ENCODE results near the gene KCTD13.

The KCTD13 gene

DNA sequence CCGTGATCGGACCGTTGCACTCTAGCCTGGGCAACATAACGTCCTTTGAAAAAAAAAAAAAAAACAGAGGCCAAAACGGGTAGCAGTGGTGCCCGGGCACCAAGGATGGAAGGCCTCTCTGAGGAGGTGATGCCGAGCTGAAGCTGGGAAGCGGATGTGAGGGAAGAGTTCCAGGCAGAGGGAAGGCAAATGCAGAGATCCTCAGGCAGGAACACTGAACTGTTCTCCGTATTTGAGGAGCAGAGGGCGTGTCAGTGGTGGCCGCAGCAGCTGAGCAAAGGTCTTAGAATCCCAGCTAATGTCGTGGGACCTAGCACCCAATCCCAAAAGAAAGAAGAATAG lies 656 bp upstream of the KCTD13 start:
- Histone ChIP-seq H2AK5ac (ENCODE audit: low read length, severe bottlenecking) (no peak overlapping the region), H3K18ac (ENCODE audit: low read depth in 1 of 2, low read length in 2 of 2) (peak overlapping the region; percentile 55 to 62), H3K27ac (ENCODE audit: low read length, poor library complexity, severe bottlenecking) (peak overlapping the region; percentile 21), H3K4me1 (ENCODE audit: control insufficient read depth, insufficient read depth, low read depth, low read length) (peaks cover 16% of the 10 kb centered on the region), H3K27me3 (ENCODE audit: control insufficient read depth in 1 of 2, insufficient read depth in 1 of 2, low read length in 2 of 2) (no peaks in the 10 kb centered on the region), H2BK15ac (ENCODE audit: low read depth, poor library complexity, severe bottlenecking) (no peak overlapping the region), H2AFZ (ENCODE audit: low read depth, low read length) (no peak overlapping the region), H3K9ac (ENCODE audit: low read length) (peak overlapping the region; percentile 93), H3K79me1 (replicated peaks; ENCODE audit: low read length, poor library complexity, severe bottlenecking) (peaks cover 16% of the 10 kb centered on the region), H2BK12ac (ENCODE audit: low read length in 2 of 2) (no peak overlapping the region), H3K4me3 (ENCODE audit: insufficient read depth in 1 of 2, low read depth in 1 of 2, low read length in 2 of 2) (peak overlapping the region; percentile 55 to 82), H3K23ac (ENCODE audit: low read length in 2 of 2) (no peak overlapping the region), H4K8ac (ENCODE audit: low read length) (peak overlapping the region; percentile 92), H3K4me2 (ENCODE audit: low read length, poor library complexity, severe bottlenecking) (peak overlapping the region; percentile 70), H2BK120ac (ENCODE audit: low read depth, low read length) (no peak overlapping the region), H4K91ac (ENCODE audit: low read length) (peak overlapping the region; percentile 53), H3K4ac (ENCODE audit: low read depth in 1 of 2, low read length in 2 of 2) (peak overlapping the region in 1 of 2 experiments; percentile 33), H3K9me3 (ENCODE audit: control insufficient read depth, low read length) (no peaks in the 10 kb centered on the region), H3K14ac (ENCODE audit: low read length in 2 of 2) (peak overlapping the region in 1 of 2 experiments; percentile 57), H3K36me3 (ENCODE audit: control insufficient read depth in 1 of 2, insufficient read depth in 2 of 2, low read depth in 1 of 2, low read length in 2 of 2) (peaks cover 7 to 15% of the 10 kb centered on the region in 2 experiments), H2BK5ac (ENCODE audit: low read depth, low read length, poor library complexity, severe bottlenecking) (no peak overlapping the region)
- DNase-seq: no peak
- WGBS: 22% methylated on average over 12 of the region's 12 CpGs

DNA sequence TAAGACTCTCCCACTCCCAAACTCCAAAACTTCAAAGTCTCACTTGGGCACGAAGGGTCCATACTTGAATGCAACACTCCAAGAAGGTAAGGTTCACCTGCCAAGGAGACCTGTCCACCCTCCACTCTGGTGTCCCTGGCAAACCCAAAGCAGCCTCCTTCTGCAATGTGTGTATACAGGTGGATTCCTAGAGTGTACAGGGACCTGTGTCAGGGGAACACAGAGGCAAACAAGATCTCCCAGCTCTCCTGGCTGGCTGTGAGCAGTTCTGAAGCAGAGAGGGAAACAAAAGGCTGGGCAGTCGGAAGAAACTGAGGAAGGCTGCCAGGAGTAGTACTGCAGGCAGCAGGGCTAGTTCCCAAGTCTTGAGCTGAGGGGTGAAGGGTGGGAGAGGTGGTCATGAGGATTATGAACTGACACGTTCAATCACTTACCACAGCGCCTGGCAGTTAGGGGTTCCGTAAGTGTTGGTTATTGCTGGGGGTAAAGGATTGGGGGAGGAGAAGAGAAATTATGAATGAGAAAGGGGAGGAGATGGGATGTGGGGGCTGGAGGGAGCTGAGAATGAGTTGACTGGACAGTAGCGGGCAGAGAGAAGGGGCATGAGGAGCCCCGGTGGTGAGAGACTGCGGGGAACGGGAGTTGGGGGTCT lies 795 bp downstream of the KCTD13 start:
- WGBS: 10% methylated on average over 9 of the region's 9 CpGs
- H2AK5ac ChIP-seq (ENCODE audit: low read length, severe bottlenecking): no peak overlapping the region

DNA sequence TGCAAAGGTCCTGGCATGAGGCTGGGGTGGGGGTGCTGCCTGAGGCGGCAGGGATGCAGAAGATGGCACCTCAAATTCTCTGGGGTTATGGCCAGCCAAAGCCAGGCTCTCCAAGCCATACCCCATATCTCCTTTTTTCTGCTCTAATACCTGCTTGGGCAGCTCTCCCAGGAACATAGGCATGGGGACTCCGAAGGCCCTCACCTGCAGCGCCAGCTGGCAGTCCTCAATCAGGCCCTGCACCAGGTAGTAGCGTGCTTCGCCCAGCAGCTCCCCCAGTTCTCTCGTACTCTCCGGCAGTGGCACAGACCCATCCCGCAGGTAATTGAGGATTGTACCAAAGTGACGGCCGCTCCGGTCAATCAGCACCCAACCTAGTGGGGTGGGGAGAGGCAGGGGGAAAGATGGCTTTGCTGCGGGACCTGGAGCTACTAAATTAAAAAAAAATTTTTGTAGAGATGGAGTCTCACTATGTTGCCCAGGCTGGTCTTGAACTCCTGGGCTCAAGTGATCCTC lies 3.0 kb downstream of the KCTD13 start:
- WGBS: 97% methylated on average over 12 of the region's 12 CpGs
- no peak overlapping the region for H3K4ac ChIP-seq (ENCODE audit: low read depth in 1 of 2, low read length in 2 of 2)

More for the DNA sequence above, 795 bp downstream of the KCTD13 start:
- H3K79me1 ChIP-seq (replicated peaks; ENCODE audit: low read length, poor library complexity, severe bottlenecking): peaks cover 18% of the 10 kb centered on the region
- peak overlapping the region; percentile 82 to 88 for H3K4me3 ChIP-seq (ENCODE audit: insufficient read depth in 1 of 2, low read depth in 1 of 2, low read length in 2 of 2)
- no peak overlapping the region for H4K91ac ChIP-seq (ENCODE audit: low read length)
- H3K27ac ChIP-seq (ENCODE audit: low read length, poor library complexity, severe bottlenecking): no peak overlapping the region
- H3K4ac ChIP-seq (ENCODE audit: low read depth in 1 of 2, low read length in 2 of 2): peak overlapping the region in 1 of 2 experiments; percentile 62
- no peak overlapping the region for H2BK5ac ChIP-seq (ENCODE audit: low read depth, low read length, poor library complexity, severe bottlenecking)
- no peak overlapping the region for H2AFZ ChIP-seq (ENCODE audit: low read depth, low read length)
- no peak overlapping the region for H2BK120ac ChIP-seq (ENCODE audit: low read depth, low read length)
- no peak overlapping the region for H4K8ac ChIP-seq (ENCODE audit: low read length)
- no peak overlapping the region for H2BK15ac ChIP-seq (ENCODE audit: low read depth, poor library complexity, severe bottlenecking)
- no peaks in the 10 kb centered on the region for H3K27me3 ChIP-seq (ENCODE audit: control insufficient read depth in 1 of 2, insufficient read depth in 1 of 2, low read length in 2 of 2)
- DNase-seq: peak; percentile 25
- H3K9ac ChIP-seq (ENCODE audit: low read length): peak overlapping the region; percentile 93
- peaks cover 7 to 29% of the 10 kb centered on the region in 2 experiments for H3K36me3 ChIP-seq (ENCODE audit: control insufficient read depth in 1 of 2, insufficient read depth in 2 of 2, low read depth in 1 of 2, low read length in 2 of 2)
- peaks cover 16% of the 10 kb centered on the region for H3K4me1 ChIP-seq (ENCODE audit: control insufficient read depth, insufficient read depth, low read depth, low read length)
- peak overlapping the region in 1 of 2 experiments; percentile 92 for H3K14ac ChIP-seq (ENCODE audit: low read length in 2 of 2)
- H2BK12ac ChIP-seq (ENCODE audit: low read length in 2 of 2): no peak overlapping the region
- H3K23ac ChIP-seq (ENCODE audit: low read length in 2 of 2): peak overlapping the region in 1 of 2 experiments; percentile 64
- no peaks in the 10 kb centered on the region for H3K9me3 ChIP-seq (ENCODE audit: control insufficient read depth, low read length)
- H3K4me2 ChIP-seq (ENCODE audit: low read length, poor library complexity, severe bottlenecking): peak overlapping the region; percentile 75
- H3K18ac ChIP-seq (ENCODE audit: low read depth in 1 of 2, low read length in 2 of 2): peak overlapping the region in 1 of 2 experiments; percentile 93

DNA sequence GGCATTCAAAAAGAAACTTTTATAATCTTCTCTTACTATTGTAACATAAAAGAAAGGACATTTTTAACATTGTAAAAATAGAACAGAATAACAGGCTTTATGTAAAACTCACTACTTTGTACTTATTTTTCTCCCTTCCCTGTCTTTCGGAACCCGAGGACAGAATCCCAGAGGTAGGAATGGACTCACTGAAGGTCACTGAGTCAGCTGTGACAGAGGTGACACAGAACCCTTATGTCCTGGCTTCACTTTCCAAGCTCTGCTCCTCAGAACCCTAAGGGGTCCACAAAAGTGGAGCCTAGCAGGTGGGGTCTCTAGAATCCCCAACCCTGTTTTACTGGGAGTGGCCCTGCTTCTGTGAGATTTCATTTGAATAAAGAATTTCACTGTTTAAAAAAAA lies 3.7 kb downstream of the KCTD13 start:
- Histone ChIP-seq H3K4ac (ENCODE audit: low read depth in 1 of 2, low read length in 2 of 2) (no peak overlapping the region), H2BK5ac (ENCODE audit: low read depth, low read length, poor library complexity, severe bottlenecking) (no peak overlapping the region), H3K79me1 (replicated peaks; ENCODE audit: low read length, poor library complexity, severe bottlenecking) (peaks cover 21% of the 10 kb centered on the region), H3K27ac (ENCODE audit: low read length, poor library complexity, severe bottlenecking) (no peak overlapping the region), H3K9ac (ENCODE audit: low read length) (no peak overlapping the region), H3K4me3 (ENCODE audit: insufficient read depth in 1 of 2, low read depth in 1 of 2, low read length in 2 of 2) (no peak overlapping the region), H3K14ac (ENCODE audit: low read length in 2 of 2) (no peak overlapping the region), H3K9me3 (ENCODE audit: control insufficient read depth, low read length) (no peaks in the 10 kb centered on the region), H3K23ac (ENCODE audit: low read length in 2 of 2) (no peak overlapping the region), H3K4me2 (ENCODE audit: low read length, poor library complexity, severe bottlenecking) (no peak overlapping the region), H2AFZ (ENCODE audit: low read depth, low read length) (no peak overlapping the region), H3K36me3 (ENCODE audit: control insufficient read depth in 1 of 2, insufficient read depth in 2 of 2, low read depth in 1 of 2, low read length in 2 of 2) (peaks cover 18 to 50% of the 10 kb centered on the region in 2 experiments), H2BK120ac (ENCODE audit: low read depth, low read length) (no peak overlapping the region), H3K4me1 (ENCODE audit: control insufficient read depth, insufficient read depth, low read depth, low read length) (peaks cover 15% of the 10 kb centered on the region), H3K27me3 (ENCODE audit: control insufficient read depth in 1 of 2, insufficient read depth in 1 of 2, low read length in 2 of 2) (no peaks in the 10 kb centered on the region), H3K18ac (ENCODE audit: low read depth in 1 of 2, low read length in 2 of 2) (no peak overlapping the region), H2BK12ac (ENCODE audit: low read length in 2 of 2) (no peak overlapping the region), H2AK5ac (ENCODE audit: low read length, severe bottlenecking) (no peak overlapping the region), H4K8ac (ENCODE audit: low read length) (no peak overlapping the region), H2BK15ac (ENCODE audit: low read depth, poor library complexity, severe bottlenecking) (no peak overlapping the region), H4K91ac (ENCODE audit: low read length) (no peak overlapping the region)
- DNase-seq: no peak
- 100% methylated on average over 2 of the region's 2 CpGs for WGBS

More for the DNA sequence above, 3.0 kb downstream of the KCTD13 start:
- Histone ChIP-seq H3K27ac (ENCODE audit: low read length, poor library complexity, severe bottlenecking) (no peak overlapping the region), H3K79me1 (replicated peaks; ENCODE audit: low read length, poor library complexity, severe bottlenecking) (peaks cover 21% of the 10 kb centered on the region), H3K23ac (ENCODE audit: low read length in 2 of 2) (peak overlapping the region in 1 of 2 experiments; percentile 69), H2AFZ (ENCODE audit: low read depth, low read length) (no peak overlapping the region), H3K18ac (ENCODE audit: low read depth in 1 of 2, low read length in 2 of 2) (no peak overlapping the region), H3K4me1 (ENCODE audit: control insufficient read depth, insufficient read depth, low read depth, low read length) (peaks cover 16% of the 10 kb centered on the region), H3K9ac (ENCODE audit: low read length) (no peak overlapping the region), H2BK120ac (ENCODE audit: low read depth, low read length) (no peak overlapping the region), H3K4me2 (ENCODE audit: low read length, poor library complexity, severe bottlenecking) (no peak overlapping the region), H2BK15ac (ENCODE audit: low read depth, poor library complexity, severe bottlenecking) (no peak overlapping the region), H2BK5ac (ENCODE audit: low read depth, low read length, poor library complexity, severe bottlenecking) (no peak overlapping the region), H3K14ac (ENCODE audit: low read length in 2 of 2) (no peak overlapping the region), H3K9me3 (ENCODE audit: control insufficient read depth, low read length) (no peaks in the 10 kb centered on the region), H3K4me3 (ENCODE audit: insufficient read depth in 1 of 2, low read depth in 1 of 2, low read length in 2 of 2) (no peak overlapping the region), H4K91ac (ENCODE audit: low read length) (no peak overlapping the region), H3K27me3 (ENCODE audit: control insufficient read depth in 1 of 2, insufficient read depth in 1 of 2, low read length in 2 of 2) (no peaks in the 10 kb centered on the region), H2BK12ac (ENCODE audit: low read length in 2 of 2) (no peak overlapping the region), H3K36me3 (ENCODE audit: control insufficient read depth in 1 of 2, insufficient read depth in 2 of 2, low read depth in 1 of 2, low read length in 2 of 2) (peaks cover 14 to 46% of the 10 kb centered on the region in 2 experiments), H4K8ac (ENCODE audit: low read length) (no peak overlapping the region), H2AK5ac (ENCODE audit: low read length, severe bottlenecking) (no peak overlapping the region)
- DNase-seq: no peak
